ENCODE results near the gene PPCDC. TPM values are rescaled to one million over a fixed set of nuclear protein-coding genes. Genes with fewer than 3 reads are reported as not detected.
"Not testable (repeated sequence)": the region's sequence is repeated elsewhere in the genome, so short reads cannot be mapped to it uniquely, and the experiment has no call there.

PPCDC gene
- total and polyA plus RNA-seq, 10 of the 15 experiments (the other 5 are each of a cell fraction or from before 2014, with no cell fraction given), result 32.5 to 135 (median 55.0) TPM

- TF ChIP-seq ZNF687 (IDR thresholded peaks at IDR 0.05), result peak; percentile 63
Observed at GRCh38 chr15:75091814-75092213, 68.4 kb downstream of the PPCDC start (continued).

DNA sequence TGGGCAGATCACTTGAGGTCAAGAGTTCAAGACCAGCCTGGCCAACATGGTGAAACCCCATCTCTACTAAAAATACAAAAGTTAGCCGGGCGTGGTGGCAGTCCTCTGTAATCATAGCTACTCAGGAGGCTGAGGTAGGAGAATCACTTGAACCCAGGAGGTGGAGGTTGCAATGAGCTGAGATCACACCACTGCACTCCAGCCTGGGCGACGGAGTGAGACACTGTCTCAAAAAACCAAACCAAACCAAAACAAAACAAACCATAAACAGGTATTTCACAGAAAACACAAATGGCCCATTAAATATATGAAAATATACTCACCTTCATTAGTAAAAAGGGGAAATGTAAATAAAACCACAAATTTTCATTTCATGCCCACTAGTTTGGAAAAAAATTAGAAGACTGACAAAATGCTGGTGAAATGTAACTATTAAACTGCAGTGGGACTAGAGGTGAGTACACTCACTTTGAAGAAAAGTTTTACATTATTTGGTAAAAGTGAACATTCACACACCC, 71.6 kb downstream of the PPCDC start:
- 0% methylated on average over 4 of the region's 4 CpGs for WGBS (ENCODE audit: insufficient coverage, insufficient replicate concordance, low lambda C conversion rate, missing lambda C conversion rate)
- H3K27me3 ChIP-seq (replicated peaks in 1 of 2; ENCODE audit: control insufficient read depth in 2 of 2, insufficient read depth in 2 of 2, low read length in 1 of 2); BruUV-seq (replicated peaks); in situ Hi-C loops (cut with MboI); H3K9ac ChIP-seq (ENCODE audit: control insufficient read depth, insufficient read depth, low read length); H2AFZ ChIP-seq (ENCODE audit: control insufficient read depth, low read depth, low read length); H4K20me1 ChIP-seq (ENCODE audit: control insufficient read depth, insufficient read depth); H3K79me2 ChIP-seq (ENCODE audit: control insufficient read depth, insufficient read depth, low read length); H3K4me3 ChIP-seq; H3K36me3 ChIP-seq (ENCODE audit: control insufficient read depth in 2 of 2, insufficient read depth in 2 of 2, low read length in 1 of 2): not testable (repeated sequence)
- peak overlapping the region; percentile 80 for H3K27ac ChIP-seq (ENCODE audit: control insufficient read depth, insufficient read depth)
- intact Hi-C loops (cut with micrococcal nuclease; ENCODE audit: unreplicated experiment), result loop anchor here (1.0 to 2.0 kb wide), 7 partner anchors 10 to 110 kb away; no protein-coding TSS in a partner anchor
- ChIA-PET RAD21 (ENCODE audit: unreplicated experiment) (interaction anchor here (0.7 to 3.7 kb wide), 12 partner anchors 10 to 246 kb away, joined by 3 to 36 read pairs (median 12); partner anchors contain the start of gene C15orf39), POLR2A (interaction anchor here (1.1 to 5.4 kb wide), 11 partner anchors 10 to 109 kb away, joined by 3 to 46 read pairs (median 8); partner anchors contain the start of gene C15orf39), CTCF (interaction anchor here (0.6 to 2.0 kb wide), 11 partner anchors 10 to 124 kb away, joined by 3 to 9 read pairs (median 4); partner anchors contain the start of gene C15orf39), SMC1A (ENCODE audit: uncharacterized antibody, unreplicated experiment) (interaction anchor here (0.7 to 8.6 kb wide), 15 partner anchors 9 to 109 kb away, joined by 3 to 97 read pairs (median 5); partner anchors contain the start of gene C15orf39)
- H3K9me3 ChIP-seq (replicated peaks; ENCODE audit: control insufficient read depth, insufficient read depth, low read length), result peaks cover 13% of the 10 kb centered on the region
- peak; percentile 65 for ATAC-seq
- H3K4me1 ChIP-seq (ENCODE audit: control insufficient read depth, insufficient read depth, low read length), result peaks cover 19% of the 10 kb centered on the region
- peak overlapping the region; percentile 32; the same call in 1 of the 2 replicates for H3K4me2 ChIP-seq (ENCODE audit: control insufficient read depth, insufficient read depth)
- DNase-seq (ENCODE audit: low read depth, low spot score), result peak; percentile 82
- peak; percentile 70 for FAIRE-seq
- TF ChIP-seq NBN (IDR thresholded peaks at IDR 0.05) (peak; percentile 88), ATF7 (IDR thresholded peaks at IDR 0.05; ENCODE audit: low read depth) (peak; percentile 32), FOXM1 (IDR thresholded peaks at IDR 0.05; ENCODE audit: low read depth, low read length) (peak; percentile 64; the same call in 1 of the 2 replicates), POU2F2 (IDR thresholded peaks at IDR 0.05; ENCODE audit: borderline replicate concordance, low read depth, low read length) (peak; percentile 79; the same call in 2 of the 3 replicates), MLLT1 (IDR thresholded peaks at IDR 0.05) (peak; percentile 73), EP300 (IDR thresholded peaks at IDR 0.05; ENCODE audit: borderline replicate concordance in 1 of 2, control insufficient read depth in 1 of 2, low read depth in 2 of 2, low read length in 2 of 2) (peak; percentile 24 to 57; a peak in 2 of 4 replicates), CHD4 (IDR thresholded peaks at IDR 0.05) (0 out of 2 replicates have a peak, but pooled peaks have one; percentile 8), IKZF1 (conservative IDR thresholded peaks at IDR 0.05) (peak; percentile 48), BHLHE40 (IDR thresholded peaks at IDR 0.05; ENCODE audit: borderline replicate concordance in 1 of 2, low read depth in 2 of 2, low read length in 1 of 2) (peak; percentile 34 to 66; a peak in 2 of 4 replicates), CREM (IDR thresholded peaks at IDR 0.05; ENCODE audit: low read depth) (peak; percentile 40), NFIC (IDR thresholded peaks at IDR 0.05; ENCODE audit: low read depth, low read length) (peak; percentile 82), MEF2A (IDR thresholded peaks at IDR 0.05; ENCODE audit: insufficient read depth, low read depth, low read length) (peak; percentile 64; the same call in 1 of the 2 replicates)
- TF ChIP-seq, protein P1, sequence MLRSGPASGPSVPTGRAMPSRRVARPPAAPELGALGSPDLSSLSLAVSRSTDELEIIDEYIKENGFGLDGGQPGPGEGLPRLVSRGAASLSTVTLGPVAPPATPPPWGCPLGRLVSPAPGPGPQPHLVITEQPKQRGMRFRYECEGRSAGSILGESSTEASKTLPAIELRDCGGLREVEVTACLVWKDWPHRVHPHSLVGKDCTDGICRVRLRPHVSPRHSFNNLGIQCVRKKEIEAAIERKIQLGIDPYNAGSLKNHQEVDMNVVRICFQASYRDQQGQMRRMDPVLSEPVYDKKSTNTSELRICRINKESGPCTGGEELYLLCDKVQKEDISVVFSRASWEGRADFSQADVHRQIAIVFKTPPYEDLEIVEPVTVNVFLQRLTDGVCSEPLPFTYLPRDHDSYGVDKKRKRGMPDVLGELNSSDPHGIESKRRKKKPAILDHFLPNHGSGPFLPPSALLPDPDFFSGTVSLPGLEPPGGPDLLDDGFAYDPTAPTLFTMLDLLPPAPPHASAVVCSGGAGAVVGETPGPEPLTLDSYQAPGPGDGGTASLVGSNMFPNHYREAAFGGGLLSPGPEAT (IDR thresholded peaks at IDR 0.05; ENCODE audit: low read depth), result 0 out of 2 replicates have a peak, but pooled peaks have one; percentile 30

Data from GM12878 (cell line).